NCI-H1436 treated with DMSO at 0.1 percent for 48 hours (cell line): ENCODE measurements around the gene OSCAR.
"Not testable (repeated sequence)": the region's sequence is repeated elsewhere in the genome, so short reads cannot be mapped to it uniquely, and the experiment has no call there.

Experiments used
- DNase-seq: peaks from one replicate; lab custom pipeline; 2025; lab: John Stamatoyannopoulos, UW

The OSCAR gene

DNA sequence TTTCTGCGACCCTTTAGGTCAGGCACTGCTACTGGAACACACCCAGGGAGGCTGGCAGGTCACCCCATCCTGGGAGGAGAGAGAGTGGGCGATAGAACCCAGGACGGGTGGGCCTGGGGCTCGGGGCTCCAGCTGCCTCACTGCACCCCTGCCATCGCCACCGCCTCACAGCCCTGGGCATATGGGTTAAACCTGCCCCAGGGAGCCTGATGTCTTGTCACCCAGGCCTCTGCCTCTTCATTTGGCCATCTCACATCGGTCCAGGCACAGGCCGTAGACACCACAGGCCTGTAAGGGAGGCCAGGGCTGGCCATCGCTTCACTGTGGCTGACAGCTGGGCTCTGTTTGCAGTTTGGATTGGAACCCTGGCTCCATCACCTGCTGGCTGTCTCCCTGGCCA is 25.1 kb upstream of the OSCAR start:
- no peak for DNase-seq

DNA sequence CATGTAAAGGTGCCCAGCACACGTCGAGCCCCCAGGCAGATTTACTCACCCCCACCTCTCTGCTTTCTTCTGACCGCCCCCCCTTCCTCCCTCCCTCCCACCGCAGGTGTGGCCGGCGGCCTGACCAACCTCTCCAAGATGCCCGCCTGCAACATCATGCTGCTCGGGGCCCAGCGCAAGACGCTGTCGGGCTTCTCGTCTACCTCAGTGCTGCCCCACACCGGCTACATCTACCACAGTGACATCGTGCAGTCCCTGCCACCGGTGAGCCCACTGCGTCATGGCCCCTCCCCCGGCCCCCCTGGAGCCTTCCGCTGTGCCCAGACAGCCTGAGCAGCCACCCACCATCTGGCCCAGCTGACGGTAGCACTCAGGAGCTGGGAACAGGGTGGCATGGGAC is 23.8 kb upstream of the OSCAR start:
- DNase-seq = no peak

GRCh38 chr19:54123682-54124081 is 23.1 kb upstream of the OSCAR start:
- DNase-seq = no peak

DNA sequence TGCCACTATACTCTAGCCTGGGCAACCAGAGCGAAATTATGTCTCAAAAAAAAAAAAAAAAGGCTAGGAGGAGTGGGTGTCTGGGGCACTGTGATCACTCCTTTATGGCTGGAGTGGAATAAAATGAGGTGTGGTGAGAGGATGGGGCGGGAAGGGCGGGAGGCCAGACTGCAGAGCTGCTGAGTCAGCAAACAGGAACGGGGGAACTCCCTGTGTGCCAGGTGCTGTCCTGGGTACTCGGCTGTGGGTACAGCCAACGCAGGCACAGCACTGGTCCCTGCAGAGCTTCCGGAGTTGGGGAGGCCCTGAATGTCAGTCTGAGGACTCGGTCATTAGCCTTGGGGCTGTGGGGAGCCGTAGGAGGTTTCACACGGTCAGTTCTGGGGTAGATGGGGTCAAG is 20.7 kb upstream of the OSCAR start:
- DNase-seq = no peak

GRCh38 chr19:54115109-54116063 is 14.8 kb upstream of the OSCAR start, which contains the start of the genes PRPF31 and TFPT:
TSS of gene PRPF31 (plus strand) at chr19:54115754. CDS start at chr19:54118279, 2,525 bp downstream.
TSS of gene TFPT (minus strand) at chr19:54115657. CDS start at chr19:54115269, 388 bp downstream.
- DNase-seq = peak; percentile 93

- DNase-seq = no peak
These were observed 13.9 kb upstream of the OSCAR start for GRCh38 chr19:54114340-54115108.

- DNase-seq = no peak
These were observed 9.0 kb upstream of the OSCAR start for GRCh38 chr19:54109651-54110050.

DNA sequence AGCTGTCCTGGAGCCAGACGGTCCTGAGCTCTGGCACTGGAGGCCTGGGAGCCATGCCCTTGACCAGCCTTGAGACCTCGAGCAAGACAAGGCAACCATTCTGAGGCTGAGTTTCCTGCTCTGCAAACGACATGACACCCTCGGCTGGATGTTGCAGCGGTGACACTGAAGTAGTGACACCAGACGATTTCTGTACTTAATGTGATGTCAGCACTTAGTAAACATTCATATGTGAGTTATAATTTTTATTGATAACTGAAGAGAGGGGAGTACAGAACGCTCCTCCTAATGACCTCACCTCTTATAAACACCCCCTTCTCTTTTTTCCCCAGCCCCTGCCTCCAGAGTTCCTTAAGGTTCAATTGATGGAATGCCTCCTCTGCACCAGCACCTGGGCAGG is 7.9 kb upstream of the OSCAR start:
- DNase-seq = no peak

DNA sequence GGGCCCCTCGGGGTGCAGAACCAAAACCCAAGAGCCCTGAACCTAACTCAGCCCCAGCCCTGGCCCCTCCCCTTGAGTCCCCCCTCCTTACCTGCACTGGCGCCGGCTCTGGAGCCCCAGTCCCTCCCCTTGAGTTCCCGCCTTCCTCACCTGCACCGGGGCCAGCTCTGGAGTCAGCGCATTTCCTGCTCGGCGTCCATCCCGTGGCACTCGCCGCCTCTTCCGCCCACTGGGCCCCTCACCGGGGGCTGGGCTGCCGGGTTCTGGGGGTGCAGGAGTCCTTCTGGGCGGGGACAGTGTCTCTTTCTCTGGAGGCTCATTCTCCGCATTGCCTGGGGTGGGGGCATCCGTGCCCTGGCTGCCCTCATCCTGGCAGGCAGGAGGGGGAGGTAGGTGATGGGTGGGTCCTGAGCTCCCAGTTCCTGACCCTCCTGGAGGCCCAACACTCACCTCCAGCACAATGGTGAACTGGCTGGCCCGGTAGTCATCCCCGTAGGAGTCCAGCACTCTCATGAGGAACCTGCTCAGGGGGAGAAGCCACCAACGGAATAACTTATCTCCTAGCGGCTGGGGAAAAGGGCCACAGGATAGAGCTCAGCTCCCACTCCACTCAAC is 7.4 kb upstream of the OSCAR start:
- DNase-seq = no peak

DNA sequence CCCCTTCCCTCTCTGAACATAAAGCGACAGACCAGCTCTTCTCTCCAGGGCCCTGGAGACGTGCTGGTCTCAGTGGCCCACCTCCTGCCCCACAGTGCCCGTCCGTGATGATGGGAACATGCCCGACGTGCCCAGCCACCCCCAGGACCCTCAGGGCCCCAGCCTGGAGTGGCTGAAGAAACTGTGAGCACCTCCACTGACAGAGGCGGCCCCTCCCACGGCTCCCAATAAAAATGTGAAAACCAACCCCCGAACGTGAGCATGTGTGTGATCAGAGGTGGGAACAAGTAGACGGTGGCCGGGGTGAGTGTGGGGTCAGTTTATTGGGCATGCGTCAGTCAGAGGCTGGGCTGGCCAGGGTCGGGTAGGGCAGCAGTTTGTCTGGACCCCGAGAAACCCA is 6.1 kb upstream of the OSCAR start:
- no peak for DNase-seq

DNA sequence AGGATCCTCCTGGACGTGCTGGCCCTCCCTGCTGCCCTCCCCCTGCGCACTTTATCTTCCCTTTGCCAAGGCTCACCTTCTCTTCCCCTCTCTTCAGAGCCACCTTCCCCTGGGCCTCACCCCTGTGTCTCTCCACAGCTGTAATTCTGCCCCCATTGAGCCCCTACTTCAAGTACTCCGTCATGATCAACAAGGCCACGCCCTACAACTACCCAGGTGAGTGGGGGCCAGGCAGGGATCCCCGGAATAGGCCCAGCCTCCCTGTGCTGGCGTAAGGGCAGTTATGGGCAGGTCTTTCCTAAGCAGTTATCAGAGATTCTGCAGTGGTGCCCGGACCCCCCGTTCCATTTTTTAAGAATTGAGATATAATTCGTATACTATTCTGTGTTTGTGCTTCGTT is 5.2 kb upstream of the OSCAR start:
- no peak for DNase-seq

GRCh38 chr19:54104998-54105715 is 4.6 kb upstream of the OSCAR start:
- DNase-seq = no peak

GRCh38 chr19:54102421-54103169 is 2.0 kb upstream of the OSCAR start, which contains the start of gene NDUFA3:
TSS of gene NDUFA3 (plus strand) at chr19:54102855. CDS start at chr19:54102879, 24 bp downstream.
- peak; percentile 95 for DNase-seq

GRCh38 chr19:54099903-54100255 is 724 bp downstream of the OSCAR start:
- DNase-seq = not testable (repeated sequence)

- DNase-seq = no peak
These were observed 1.3 kb downstream of the OSCAR start for GRCh38 chr19:54099190-54099902.

GRCh38 chr19:54096617-54097106 is 3.9 kb downstream of the OSCAR start:
- DNase-seq = peak; percentile 35

DNA sequence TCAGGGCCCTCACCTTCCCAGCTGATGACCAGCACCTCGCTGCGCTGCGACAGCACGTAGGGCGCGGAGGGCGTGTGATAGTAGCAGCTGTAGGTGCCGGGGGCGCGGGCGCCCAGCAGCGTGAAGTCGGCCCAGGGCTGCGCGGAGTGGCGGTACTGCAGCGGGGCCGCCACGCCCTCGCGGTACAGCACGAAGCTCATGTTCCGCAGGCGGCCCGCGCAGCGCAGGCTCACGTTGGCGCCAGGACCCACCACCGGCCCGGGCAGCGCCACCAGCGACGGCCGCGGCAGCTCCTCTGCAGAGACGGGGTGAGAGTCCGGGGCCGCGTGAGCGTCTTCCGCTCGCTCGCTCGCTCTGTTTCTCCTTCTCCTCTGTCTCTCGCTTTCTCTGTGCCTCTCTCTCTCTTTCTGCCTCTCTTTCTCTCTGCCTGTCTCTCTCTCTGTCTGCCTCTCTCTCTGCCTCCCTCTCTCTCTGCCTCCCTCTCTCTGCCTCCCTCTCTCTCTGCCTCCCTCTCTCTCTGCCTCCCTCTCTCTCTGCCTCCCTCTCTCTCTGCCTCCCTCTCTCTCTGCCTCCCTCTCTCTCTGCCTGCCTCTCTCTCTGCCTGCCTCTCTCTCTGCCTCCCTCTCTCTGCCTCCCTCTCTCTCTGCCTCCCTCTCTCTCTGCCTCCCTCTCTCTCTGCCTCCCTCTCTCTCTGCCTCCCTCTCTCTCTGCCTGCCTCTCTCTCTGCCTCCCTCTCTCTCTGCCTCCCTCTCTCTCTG is 4.6 kb downstream of the OSCAR start:
- not testable (repeated sequence) for DNase-seq

DNA sequence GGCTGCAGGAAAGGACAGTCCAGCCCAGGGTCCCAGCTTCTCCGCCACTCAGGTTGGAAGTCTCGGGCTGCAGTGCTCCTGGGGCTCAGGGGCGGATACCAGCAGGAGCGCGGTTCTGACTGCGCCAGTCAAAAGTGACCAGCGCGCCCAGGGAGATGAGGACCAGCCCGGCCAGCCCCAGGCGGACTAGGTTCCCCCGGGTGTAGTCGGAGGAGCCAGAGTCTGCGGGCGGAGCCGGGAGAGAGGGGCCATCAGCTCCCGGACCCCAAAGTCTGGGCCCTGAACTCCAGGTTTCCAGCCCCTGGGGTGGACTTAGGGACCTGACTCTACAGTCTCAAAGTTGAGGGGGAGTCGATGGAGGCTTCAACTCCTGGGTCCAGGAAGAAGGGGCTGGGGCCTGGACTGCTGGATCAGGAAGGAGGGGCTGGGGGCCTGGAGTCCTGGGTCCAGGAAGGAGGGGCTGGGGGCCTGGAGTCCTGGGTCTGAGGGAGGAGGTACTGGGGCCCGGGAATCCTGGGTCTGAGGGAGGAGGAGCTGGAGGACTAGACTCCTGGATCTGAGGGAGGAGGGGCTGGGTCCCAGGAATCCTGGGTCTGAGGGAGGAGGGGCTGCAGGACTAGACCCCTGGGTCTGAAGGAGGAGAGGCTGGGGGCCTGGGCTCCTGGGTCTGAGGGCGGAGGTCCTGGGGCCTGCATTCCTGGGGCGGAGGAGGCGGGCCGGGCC is 5.3 kb downstream of the OSCAR start:
- DNase-seq = no peak
